ENCODE data around the gene ALK. TPM values are rescaled to one million over a fixed set of nuclear protein-coding genes. Genes with fewer than 3 reads are reported as not detected.

Gene ALK
- total RNA-seq, 1 experiment from 2014 or later, result not detected

DNA sequence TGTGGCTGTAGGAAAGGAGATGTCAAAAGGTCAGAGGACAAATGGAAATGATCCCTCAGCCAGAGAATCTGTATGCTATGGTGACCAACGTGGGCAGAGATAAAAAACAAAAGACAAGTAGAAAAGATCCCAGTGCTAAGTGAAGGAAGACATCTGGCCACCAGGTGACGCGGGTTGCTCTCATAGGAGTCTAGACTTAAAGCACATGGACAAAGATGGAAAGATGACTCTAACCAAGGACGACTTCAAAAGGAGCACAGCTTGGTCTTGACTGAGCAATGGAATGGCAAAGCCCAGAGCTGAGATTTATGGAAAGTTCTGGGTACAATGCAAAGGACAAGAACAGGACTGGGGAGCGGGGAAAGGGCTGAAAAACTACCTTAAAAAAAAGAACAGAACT lies 709.4 kb downstream of the ALK start:
- H3K27ac Mint-ChIP-seq, result no peak overlapping the region
- no peaks in the 10 kb centered on the region for H3K9me3 ChIP-seq (ENCODE audit: control insufficient read depth, low read depth, low read length)
- H3K4me2 ChIP-seq (ENCODE audit: insufficient read depth, insufficient read length, low read length), result no peak overlapping the region
- no peak overlapping the region for H3K14ac ChIP-seq (ENCODE audit: insufficient read depth, low read length)
- H3K9ac ChIP-seq (ENCODE audit: extremely low read depth, insufficient read length, low read length), result no peak overlapping the region
- H3T11ph ChIP-seq (ENCODE audit: low read length), result no peak overlapping the region
- H2BK15ac ChIP-seq (ENCODE audit: low read depth, low read length), result no peak overlapping the region
- no peak overlapping the region for H3K4ac ChIP-seq (ENCODE audit: low read depth, low read length)
- peaks cover 13 to 14% of the 10 kb centered on the region in 2 experiments for H3K4me1 Mint-ChIP-seq
- no peaks in the 10 kb centered on the region for H3K9me3 Mint-ChIP-seq
- H2BK5ac ChIP-seq (ENCODE audit: insufficient read length, low read length), result no peak overlapping the region
- peaks cover 2% of the 10 kb centered on the region for H3K27me3 Mint-ChIP-seq (ENCODE audit: low read depth)
- H3K23me2 ChIP-seq (ENCODE audit: insufficient read length, low read depth, low read length, poor library complexity, severe bottlenecking), result no peaks in the 10 kb centered on the region
- no peaks in the 10 kb centered on the region for H3K27me3 ChIP-seq (ENCODE audit: insufficient read depth, low read length)
- H4K91ac ChIP-seq (ENCODE audit: insufficient read length, low read depth, low read length), result no peak overlapping the region
- no peak overlapping the region for H2AFZ ChIP-seq (ENCODE audit: low read length)
- DNase-seq, result peak; percentile 29
- no peak overlapping the region for H2AK5ac ChIP-seq (ENCODE audit: insufficient read length, low read length)
- H2BK120ac ChIP-seq (ENCODE audit: low read depth, low read length, poor library complexity, severe bottlenecking), result no peak overlapping the region
- no peak overlapping the region for H3K4me3 Mint-ChIP-seq
- no peak overlapping the region for H3K18ac ChIP-seq (ENCODE audit: insufficient read length, low read depth, low read length)
- no peak overlapping the region for H4K5ac ChIP-seq (ENCODE audit: insufficient read length, low read depth, low read length)
- TF ChIP-seq, protein P1, sequence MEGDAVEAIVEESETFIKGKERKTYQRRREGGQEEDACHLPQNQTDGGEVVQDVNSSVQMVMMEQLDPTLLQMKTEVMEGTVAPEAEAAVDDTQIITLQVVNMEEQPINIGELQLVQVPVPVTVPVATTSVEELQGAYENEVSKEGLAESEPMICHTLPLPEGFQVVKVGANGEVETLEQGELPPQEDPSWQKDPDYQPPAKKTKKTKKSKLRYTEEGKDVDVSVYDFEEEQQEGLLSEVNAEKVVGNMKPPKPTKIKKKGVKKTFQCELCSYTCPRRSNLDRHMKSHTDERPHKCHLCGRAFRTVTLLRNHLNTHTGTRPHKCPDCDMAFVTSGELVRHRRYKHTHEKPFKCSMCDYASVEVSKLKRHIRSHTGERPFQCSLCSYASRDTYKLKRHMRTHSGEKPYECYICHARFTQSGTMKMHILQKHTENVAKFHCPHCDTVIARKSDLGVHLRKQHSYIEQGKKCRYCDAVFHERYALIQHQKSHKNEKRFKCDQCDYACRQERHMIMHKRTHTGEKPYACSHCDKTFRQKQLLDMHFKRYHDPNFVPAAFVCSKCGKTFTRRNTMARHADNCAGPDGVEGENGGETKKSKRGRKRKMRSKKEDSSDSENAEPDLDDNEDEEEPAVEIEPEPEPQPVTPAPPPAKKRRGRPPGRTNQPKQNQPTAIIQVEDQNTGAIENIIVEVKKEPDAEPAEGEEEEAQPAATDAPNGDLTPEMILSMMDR (conservative IDR thresholded peaks at IDR 0.05), result peak; percentile 49
- no peaks in the 10 kb centered on the region for H3K79me1 ChIP-seq (ENCODE audit: insufficient read depth, low read depth, low read length, poor library complexity, severe bottlenecking)
- H4K20me1 ChIP-seq (ENCODE audit: control insufficient read depth, insufficient read depth, insufficient read length), result no peaks in the 10 kb centered on the region
- no peak overlapping the region for H4K8ac ChIP-seq (replicated peaks; ENCODE audit: insufficient read length, low read depth, low read length)
- H3K4me1 ChIP-seq (ENCODE audit: insufficient read depth, low read length), result no peaks in the 10 kb centered on the region
- WGBS (ENCODE audit: extremely low coverage, insufficient read length, low lambda C conversion rate), result no CpG with 5 or more reads among the region's 5 CpGs
- no peak overlapping the region for H3K56ac ChIP-seq (ENCODE audit: insufficient read length, low read depth, low read length)
- H3K79me2 ChIP-seq (ENCODE audit: insufficient read depth, low read length), result no peaks in the 10 kb centered on the region
- no peak overlapping the region for H2BK20ac ChIP-seq (ENCODE audit: low read depth, low read length, poor library complexity, severe bottlenecking)
- no peak overlapping the region for H3K23ac ChIP-seq (ENCODE audit: insufficient read length, low read depth, low read length)
- H2BK12ac ChIP-seq (ENCODE audit: insufficient read length, low read depth, low read length), result no peak overlapping the region
- H3K27ac ChIP-seq (ENCODE audit: insufficient read length, low read depth, low read length), result no peak overlapping the region
- H3K36me3 Mint-ChIP-seq (ENCODE audit: insufficient read depth in 1 of 3, low read depth in 3 of 3), result no peaks in the 10 kb centered on the region
